CD4-positive, alpha-beta memory T cell (primary cell): ENCODE measurements around the gene COBL. TPM values are rescaled to one million over a fixed set of nuclear protein-coding genes. Genes with fewer than 3 reads are reported as not detected.

ENCODE experiments used
- CTCF ChIA-PET: fragments of 350-600 bp; sonication (Branson Sonifier 250); formaldehyde crosslinking; loops from one replicate; lab custom pipeline; 2021; ENCODE audit warnings: inconsistent platforms; ENCODE audit not compliant: partially characterized antibody; lab: Charles Lee
- POLR2A ChIA-PET: fragments of 350-600 bp; sonication (Branson Sonifier 250); formaldehyde crosslinking; loops from one replicate; lab custom pipeline; 2021; ENCODE audit not compliant: partially characterized antibody; lab: Charles Lee
- DNase-seq, 5 donors: peaks; one replicate each; pipeline versions ENCODE4 v3.0.0 to v3.0.0-alpha.2; 2020 to 2022; ENCODE audit warnings: mixed read lengths in 1 of 5
- H3K27ac ChIP-seq: one replicate; pipeline ENCODE4 v1.7.0; 2013; ENCODE audit warnings: low read depth, low read length
- H3K27me3 ChIP-seq: 2 replicates; pipeline ENCODE4 v1.7.0; 2013; ENCODE audit warnings: mild to moderate bottlenecking, low read length, moderate library complexity; ENCODE audit not compliant: insufficient read depth
- H3K36me3 ChIP-seq: 2 replicates; pipeline ENCODE4 v1.7.0; 2013; ENCODE audit warnings: mild to moderate bottlenecking, low read length, moderate library complexity; ENCODE audit not compliant: insufficient read depth
- H3K4me1 ChIP-seq: 2 replicates; pipeline ENCODE4 v1.7.0; 2013; ENCODE audit warnings: mild to moderate bottlenecking, low read length, moderate library complexity; ENCODE audit not compliant: insufficient read depth
- H3K4me3 ChIP-seq, 2 donors: one replicate each; pipeline ENCODE4 v1.7.0; 2013; ENCODE audit warnings: low read length in 2 of 2, mild to moderate bottlenecking in 1 of 2
- H3K9me3 ChIP-seq, 2 donors: one replicate each; pipeline ENCODE4 v1.7.0; 2013; ENCODE audit warnings: low read length in 2 of 2, control low read depth in 1 of 2; ENCODE audit not compliant: control insufficient read depth in 1 of 2
- H3K27ac Mint-ChIP-seq, 7 donors: one replicate each; pipeline ENCODE4 v1.8.0; 2020 to 2021; ENCODE audit warnings: mixed read lengths in 7 of 7, mild to moderate bottlenecking in 6 of 7, inconsistent platforms in 3 of 7, moderate library complexity in 3 of 7
- H3K27me3 Mint-ChIP-seq, 2 donors: one replicate each; pipeline ENCODE4 v1.8.0; 2020 to 2021; ENCODE audit warnings: mixed read lengths in 2 of 2
- H3K36me3 Mint-ChIP-seq, 2 donors: one replicate each; pipeline ENCODE4 v1.8.0; 2020 to 2021; ENCODE audit warnings: mixed read lengths in 2 of 2, inconsistent platforms in 1 of 2, mild to moderate bottlenecking in 1 of 2
- H3K4me1 Mint-ChIP-seq, 4 donors: one replicate each; pipeline ENCODE4 v1.8.0; 2020 to 2021; ENCODE audit warnings: mixed read lengths in 4 of 4, mild to moderate bottlenecking in 1 of 4
- H3K4me3 Mint-ChIP-seq, 8 donors: one replicate each; pipeline ENCODE4 v1.8.0; 2020 to 2021; ENCODE audit warnings: mixed read lengths in 8 of 8, mild to moderate bottlenecking in 7 of 8, moderate library complexity in 6 of 8, inconsistent platforms in 3 of 8
- H3K9me3 Mint-ChIP-seq, 8 donors: one replicate each; pipeline ENCODE4 v1.8.0; 2020 to 2021; ENCODE audit warnings: mixed read lengths in 8 of 8, mild to moderate bottlenecking in 5 of 8, inconsistent platforms in 3 of 8, moderate library complexity in 1 of 8
- intact Hi-C: fragments of 100-400 bp; cut with micrococcal nuclease; formaldehyde crosslinking; loops from one replicate; pipeline ENCODE4 v1.15.1; 2023
- polyA plus RNA-seq, 2 donors: library from polyadenylated mRNA; unstranded; fragments of 300-500 nt; fragmentation: Illumina TruSeq; gene quantifications; one replicate each; pipeline ENCODE4 v1.2.3, GENCODE V29; 2021
- total RNA-seq, 2 experiments: library from RNA; stranded (reverse); gene quantifications; one replicate each; pipeline ENCODE4 v1.2.3, GENCODE V29; 2021

COBL gene
- total and polyA plus RNA-seq, 4 experiments from 2014 or later = not detected

- H3K27me3 Mint-ChIP-seq = peaks cover 2 to 5% of the 10 kb centered on the region in 2 donors
- Histone ChIP-seq H3K27ac (no peak overlapping the region), H3K4me3 (no peak overlapping the region), H3K4me1 (peaks cover 6% of the 10 kb centered on the region), H3K36me3 (no peaks in the 10 kb centered on the region), H3K9me3 (no peaks in the 10 kb centered on the region), H3K27me3 (no peaks in the 10 kb centered on the region)
- POLR2A ChIA-PET = no interaction called here
- H3K4me3 Mint-ChIP-seq = no peak overlapping the region
- CTCF ChIA-PET = interaction anchor here (0.7 to 4.3 kb wide), 15 partner anchors 11 to 1044 kb away, joined by 3 to 63 read pairs (median 4); no protein-coding TSS in a partner anchor
- DNase-seq = peak in 1 of 5 donors; percentile 36
- H3K9me3 Mint-ChIP-seq = peaks cover 0 to 3% (median under 1%) of the 10 kb centered on the region in 8 donors
- H3K27ac Mint-ChIP-seq = peak overlapping the region in 1 of 7 donors; percentile 46
- intact Hi-C loops = loop anchor here (1.0 to 5.0 kb wide), 6 partner anchors 19 to 1049 kb away; partner anchors contain the start of genes GRB10 and ZPBP
- H3K4me1 Mint-ChIP-seq = peaks cover 6 to 15% (median 11%) of the 10 kb centered on the region in 4 donors
- no peaks in the 10 kb centered on the region for H3K36me3 Mint-ChIP-seq
These were observed 175.1 kb downstream of the COBL start for GRCh38 chr7:51141451-51142003.

DNA sequence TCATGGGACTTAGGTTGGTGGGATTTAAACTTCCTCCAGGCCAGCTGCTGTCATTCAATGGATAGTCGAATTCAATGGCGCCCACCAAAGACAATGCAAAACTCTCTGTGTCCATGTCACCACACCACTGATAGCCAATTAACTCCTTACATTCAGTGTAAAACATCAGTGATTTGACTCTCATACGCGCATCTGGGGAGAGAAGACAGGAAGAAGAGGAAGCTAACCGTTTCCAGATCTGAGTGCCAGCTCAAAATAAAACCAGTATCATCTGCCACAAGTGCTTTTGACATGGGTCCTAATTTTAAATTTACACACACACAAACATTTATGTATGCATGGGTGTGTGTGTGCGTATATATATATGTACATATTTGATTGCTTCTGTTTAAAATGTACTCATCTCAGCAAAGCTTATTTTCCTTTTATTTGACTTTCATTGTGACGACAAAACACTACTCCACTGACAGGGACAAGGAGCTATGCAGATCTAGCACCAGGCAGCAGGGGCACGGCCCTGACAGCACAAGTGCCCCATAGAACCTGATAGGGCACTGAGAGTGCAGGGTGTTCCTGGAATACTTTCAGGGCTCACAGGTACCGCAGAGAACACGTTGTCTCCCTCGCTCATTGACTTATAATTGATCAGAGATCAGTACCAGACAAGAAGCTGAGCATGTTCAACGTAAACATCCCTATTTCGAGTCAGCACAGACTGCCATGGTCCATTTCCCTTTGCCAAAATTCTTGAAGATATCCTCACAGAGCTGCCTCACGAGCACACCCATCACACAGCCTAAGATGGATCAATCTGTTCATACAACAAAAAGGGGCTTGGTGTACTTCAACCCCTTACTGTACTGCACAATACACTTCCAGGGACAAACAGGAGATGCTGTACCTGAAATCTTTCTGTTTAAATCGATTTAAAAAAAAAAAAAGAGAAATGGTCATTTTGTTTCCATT is 176.1 kb downstream of the COBL start:
- H3K27ac ChIP-seq = no peak overlapping the region
- H3K27ac Mint-ChIP-seq = peak overlapping the region in 3 of 7 donors; percentile 23 to 41 (median 35)
- no peaks in the 10 kb centered on the region for H3K36me3 ChIP-seq
- no peaks in the 10 kb centered on the region for H3K27me3 ChIP-seq
- H3K4me1 ChIP-seq = peaks cover 6% of the 10 kb centered on the region
- H3K36me3 Mint-ChIP-seq = no peaks in the 10 kb centered on the region
- H3K27me3 Mint-ChIP-seq = peaks cover 2 to 5% of the 10 kb centered on the region in 2 donors
- no peak for DNase-seq
- no peaks in the 10 kb centered on the region for H3K9me3 ChIP-seq
- H3K4me1 Mint-ChIP-seq = peaks cover 6 to 15% (median 11%) of the 10 kb centered on the region in 4 donors
- H3K9me3 Mint-ChIP-seq = peaks cover 0 to 1% (median 0%) of the 10 kb centered on the region in 8 donors
- H3K4me3 ChIP-seq = no peak overlapping the region
- no peak overlapping the region for H3K4me3 Mint-ChIP-seq
- CTCF ChIA-PET = interaction anchor here (0.7 to 4.3 kb wide), 15 partner anchors 12 to 1043 kb away, joined by 3 to 63 read pairs (median 3); no protein-coding TSS in a partner anchor
- intact Hi-C loops = loop anchor here (1.0 to 5.0 kb wide), 6 partner anchors 18 to 1048 kb away; partner anchors contain the start of genes GRB10 and ZPBP
- POLR2A ChIA-PET = interaction anchor here (0.6 kb wide), 1 partner anchor 18 kb away, joined by 3 read pairs; no protein-coding TSS in a partner anchor

DNA sequence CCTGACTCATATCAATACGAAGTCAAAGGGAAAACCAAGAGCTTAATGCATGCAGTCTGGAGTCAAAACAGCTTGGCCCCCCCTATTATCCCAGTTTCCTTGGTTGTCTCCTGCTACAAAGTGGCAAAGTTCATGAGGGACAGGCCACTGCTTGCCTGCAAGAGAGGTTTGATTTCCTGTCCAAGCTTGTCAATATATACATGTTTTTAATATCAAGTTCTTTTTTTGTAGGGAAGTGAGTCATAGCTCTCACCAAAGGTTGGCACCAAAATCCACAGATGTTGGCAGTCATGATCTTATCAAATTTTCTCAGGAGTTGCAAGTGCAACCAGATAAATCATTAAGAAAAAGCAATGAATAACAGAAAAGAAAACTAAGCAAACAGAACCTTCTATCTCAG is 176.8 kb downstream of the COBL start:
- Histone ChIP-seq H3K27ac (no peak overlapping the region), H3K36me3 (no peaks in the 10 kb centered on the region), H3K4me3 (no peak overlapping the region), H3K27me3 (no peaks in the 10 kb centered on the region), H3K9me3 (no peaks in the 10 kb centered on the region), H3K4me1 (peaks cover 6% of the 10 kb centered on the region)
- H3K4me3 Mint-ChIP-seq = no peak overlapping the region
- DNase-seq = no peak
- intact Hi-C loops = loop anchor here (2.0 to 5.0 kb wide), 3 partner anchors 17 to 1047 kb away; partner anchors contain the start of genes GRB10 and ZPBP
- POLR2A ChIA-PET = no interaction called here
- no peak overlapping the region for H3K27ac Mint-ChIP-seq
- peaks cover 2 to 5% of the 10 kb centered on the region in 2 donors for H3K27me3 Mint-ChIP-seq
- CTCF ChIA-PET = interaction anchor here (0.8 to 4.3 kb wide), 5 partner anchors 13 to 672 kb away, joined by 3 to 63 read pairs (median 3); no protein-coding TSS in a partner anchor
- peaks cover 6 to 15% (median 11%) of the 10 kb centered on the region in 4 donors for H3K4me1 Mint-ChIP-seq
- H3K9me3 Mint-ChIP-seq = no peaks in the 10 kb centered on the region
- no peaks in the 10 kb centered on the region for H3K36me3 Mint-ChIP-seq

- no peak for DNase-seq
- ChIA-PET POLR2A (no interaction called here), CTCF (interaction anchor here (2.2 to 3.2 kb wide), 2 partner anchors 22 to 24 kb away, joined by 10 to 16 read pairs; no protein-coding TSS in a partner anchor)
- no peak overlapping the region for H3K27ac ChIP-seq
- no peaks in the 10 kb centered on the region for H3K9me3 Mint-ChIP-seq
- H3K4me1 Mint-ChIP-seq = peaks cover 6 to 15% (median 11%) of the 10 kb centered on the region in 4 donors
- peaks cover 6% of the 10 kb centered on the region for H3K4me1 ChIP-seq
- no peaks in the 10 kb centered on the region for H3K27me3 ChIP-seq
- H3K4me3 ChIP-seq = no peak overlapping the region
- no peak overlapping the region for H3K4me3 Mint-ChIP-seq
- H3K27ac Mint-ChIP-seq = no peak overlapping the region
- intact Hi-C loops = no loop called here
- no peaks in the 10 kb centered on the region for H3K9me3 ChIP-seq
- H3K36me3 ChIP-seq = no peaks in the 10 kb centered on the region
- H3K27me3 Mint-ChIP-seq = peaks cover 2 to 5% of the 10 kb centered on the region in 2 donors
- H3K36me3 Mint-ChIP-seq = no peaks in the 10 kb centered on the region
These were observed 178.2 kb downstream of the COBL start for GRCh38 chr7:51138123-51139085.

DNA sequence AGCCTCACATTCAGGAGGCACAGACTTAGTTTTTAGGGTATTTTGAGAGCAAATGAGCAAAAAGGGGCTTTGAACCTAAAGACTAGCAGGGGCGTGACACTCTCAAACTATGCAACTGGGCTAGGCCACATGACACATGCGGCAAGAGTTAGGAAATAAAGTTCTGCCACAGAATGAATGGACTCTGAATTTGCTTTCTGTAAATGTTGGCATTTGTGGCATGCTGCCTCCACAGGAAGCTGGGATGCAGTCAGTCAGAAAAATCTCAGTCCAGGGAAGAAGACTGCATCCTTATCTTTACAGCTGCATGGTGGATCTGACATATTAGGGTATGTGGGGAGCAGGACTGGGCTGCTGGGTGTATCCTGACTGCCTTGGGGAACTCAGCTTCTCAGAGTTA is 181.0 kb downstream of the COBL start:
- Histone ChIP-seq H3K4me3 (no peak overlapping the region), H3K36me3 (no peaks in the 10 kb centered on the region), H3K27me3 (no peaks in the 10 kb centered on the region), H3K4me1 (peaks cover 6% of the 10 kb centered on the region), H3K27ac (no peak overlapping the region), H3K9me3 (no peaks in the 10 kb centered on the region)
- intact Hi-C loops = no loop called here
- H3K27me3 Mint-ChIP-seq = no peaks in the 10 kb centered on the region
- no peak overlapping the region for H3K4me3 Mint-ChIP-seq
- no peak for DNase-seq
- CTCF ChIA-PET = interaction anchor here (0.9 to 3.2 kb wide), 3 partner anchors 13 to 27 kb away, joined by 3 to 16 read pairs (median 10); no protein-coding TSS in a partner anchor
- POLR2A ChIA-PET = no interaction called here
- H3K9me3 Mint-ChIP-seq = peaks cover 0 to 3% (median 0%) of the 10 kb centered on the region in 8 donors
- no peak overlapping the region for H3K27ac Mint-ChIP-seq
- H3K36me3 Mint-ChIP-seq = no peaks in the 10 kb centered on the region
- peaks cover 5 to 10% (median 8%) of the 10 kb centered on the region in 4 donors for H3K4me1 Mint-ChIP-seq

DNA sequence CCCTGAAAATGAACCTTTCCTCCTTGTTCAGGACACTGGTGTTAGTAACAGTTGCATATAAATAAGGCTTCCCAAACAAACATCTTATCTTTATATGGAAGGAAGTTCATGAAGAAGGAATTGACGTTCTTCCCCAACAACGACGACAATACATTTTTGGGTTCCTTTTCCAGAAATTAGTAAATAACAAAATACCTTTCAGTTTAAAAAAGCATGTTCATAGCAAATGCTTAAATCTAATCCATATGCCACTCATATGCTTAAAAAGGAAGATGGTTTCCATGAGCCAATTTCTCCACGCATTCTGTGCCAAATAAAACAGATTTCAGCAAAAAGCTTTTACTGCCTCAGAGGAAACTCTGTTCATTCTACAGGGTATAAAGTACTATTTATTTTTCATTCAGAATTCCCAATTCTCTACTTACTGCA is 182.6 kb downstream of the COBL start:
- no peaks in the 10 kb centered on the region for H3K27me3 ChIP-seq
- Mint-ChIP-seq H3K36me3 (no peaks in the 10 kb centered on the region), H3K4me1 (no peaks in the 10 kb centered on the region), H3K4me3 (no peak overlapping the region), H3K9me3 (peaks cover 0 to 3% (median 0%) of the 10 kb centered on the region in 8 donors), H3K27me3 (no peaks in the 10 kb centered on the region), H3K27ac (no peak overlapping the region)
- H3K27ac ChIP-seq = no peak overlapping the region
- intact Hi-C loops = no loop called here
- no peaks in the 10 kb centered on the region for H3K9me3 ChIP-seq
- H3K4me3 ChIP-seq = no peak overlapping the region
- CTCF ChIA-PET = interaction anchor here (1.7 kb wide), 1 partner anchor 27 kb away, joined by 6 read pairs; no protein-coding TSS in a partner anchor
- no peaks in the 10 kb centered on the region for H3K4me1 ChIP-seq
- no peaks in the 10 kb centered on the region for H3K36me3 ChIP-seq
- POLR2A ChIA-PET = no interaction called here
- no peak for DNase-seq
